ENCODE data around the gene ACTN4. TPM values are rescaled to one million over a fixed set of nuclear protein-coding genes. Genes with fewer than 3 reads are reported as not detected.
"Not testable (repeated sequence)": the region's sequence is repeated elsewhere in the genome, so short reads cannot be mapped to it uniquely, and the experiment has no call there.

Gene ACTN4
- total RNA-seq, 1 donor = 280 TPM

- no peak for TF ChIP-seq CTCF (IDR thresholded peaks at IDR 0.05; ENCODE audit: insufficient read depth, low read length)
- DNase-seq (ENCODE audit: low read depth) = no peak
These were observed 119.0 kb downstream of the ACTN4 start for GRCh38 chr19:38766276-38767047.

GRCh38 chr19:38769635-38770211 lies 122.3 kb downstream of the ACTN4 start:
- DNase-seq (ENCODE audit: low read depth) = peak; percentile 64
- H3K4me3 ChIP-seq (ENCODE audit: low read depth, low read length) = no peak overlapping the region
- peak; percentile 78 for TF ChIP-seq CTCF (IDR thresholded peaks at IDR 0.05; ENCODE audit: insufficient read depth, low read length)

More at GRCh38 chr19:38766276-38767047, 119.0 kb downstream of the ACTN4 start:
- no peak overlapping the region for H3K4me3 ChIP-seq (ENCODE audit: low read depth, low read length)

DNA sequence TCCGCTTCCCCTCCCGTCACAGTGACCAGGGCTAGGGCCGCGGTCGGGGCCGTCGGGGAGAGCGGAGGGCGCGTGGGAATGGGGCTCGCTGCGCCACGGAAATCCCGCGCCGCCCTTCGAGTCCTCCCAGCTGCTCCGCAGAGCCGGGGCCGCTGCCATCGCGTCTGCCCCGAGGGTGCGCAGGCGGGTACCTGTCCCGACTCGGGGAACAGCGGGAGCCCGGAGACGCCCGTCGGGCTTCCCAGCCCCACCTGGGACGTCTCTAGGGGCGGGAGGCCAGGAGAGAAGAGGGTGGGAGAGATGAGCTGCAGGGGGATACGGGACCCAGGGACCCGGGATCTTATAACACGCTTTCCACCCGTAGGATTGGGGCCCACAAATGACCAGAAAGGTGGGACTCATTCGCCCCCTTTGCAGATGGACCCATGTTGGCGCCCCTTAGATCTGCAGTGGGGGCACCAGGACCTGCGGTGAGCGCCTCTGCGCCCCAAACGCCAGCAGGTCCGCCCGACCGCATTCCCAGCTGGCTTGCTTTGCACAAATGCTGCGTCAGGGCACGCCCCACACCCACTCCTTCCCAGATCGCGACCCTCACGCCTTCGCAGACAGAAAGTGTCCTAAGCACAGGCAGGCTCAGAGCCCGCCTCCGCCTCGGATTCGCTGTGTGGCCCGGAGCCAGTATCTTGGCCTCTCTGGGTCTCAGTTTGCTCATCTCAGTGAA lies 122.9 kb downstream of the ACTN4 start:
- not testable (repeated sequence) for H3K4me3 ChIP-seq (ENCODE audit: low read depth, low read length); DNase-seq (ENCODE audit: low read depth)

DNA sequence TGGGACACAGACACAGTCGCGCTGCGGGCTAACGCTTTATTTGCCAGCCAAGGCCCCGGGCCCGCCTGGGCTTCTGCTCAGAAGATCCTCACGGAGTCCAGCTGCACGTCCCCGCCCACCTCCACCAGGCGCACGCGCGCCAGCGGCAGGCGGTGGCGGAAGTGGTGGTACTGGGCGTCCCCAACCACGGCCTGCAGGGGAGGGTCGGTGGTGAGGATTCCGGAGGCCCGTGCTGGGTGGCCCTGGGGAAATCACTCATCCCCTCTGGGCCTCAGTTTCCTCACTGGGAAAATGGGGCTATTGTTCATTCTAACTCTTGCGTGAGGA lies 123.5 kb downstream of the ACTN4 start:
- not testable (repeated sequence) for H3K4me3 ChIP-seq (ENCODE audit: low read depth, low read length); DNase-seq (ENCODE audit: low read depth)

- not testable (repeated sequence) for H3K4me3 ChIP-seq (ENCODE audit: low read depth, low read length); DNase-seq (ENCODE audit: low read depth)
These were observed 124.1 kb downstream of the ACTN4 start for GRCh38 chr19:38771569-38771968.

DNA sequence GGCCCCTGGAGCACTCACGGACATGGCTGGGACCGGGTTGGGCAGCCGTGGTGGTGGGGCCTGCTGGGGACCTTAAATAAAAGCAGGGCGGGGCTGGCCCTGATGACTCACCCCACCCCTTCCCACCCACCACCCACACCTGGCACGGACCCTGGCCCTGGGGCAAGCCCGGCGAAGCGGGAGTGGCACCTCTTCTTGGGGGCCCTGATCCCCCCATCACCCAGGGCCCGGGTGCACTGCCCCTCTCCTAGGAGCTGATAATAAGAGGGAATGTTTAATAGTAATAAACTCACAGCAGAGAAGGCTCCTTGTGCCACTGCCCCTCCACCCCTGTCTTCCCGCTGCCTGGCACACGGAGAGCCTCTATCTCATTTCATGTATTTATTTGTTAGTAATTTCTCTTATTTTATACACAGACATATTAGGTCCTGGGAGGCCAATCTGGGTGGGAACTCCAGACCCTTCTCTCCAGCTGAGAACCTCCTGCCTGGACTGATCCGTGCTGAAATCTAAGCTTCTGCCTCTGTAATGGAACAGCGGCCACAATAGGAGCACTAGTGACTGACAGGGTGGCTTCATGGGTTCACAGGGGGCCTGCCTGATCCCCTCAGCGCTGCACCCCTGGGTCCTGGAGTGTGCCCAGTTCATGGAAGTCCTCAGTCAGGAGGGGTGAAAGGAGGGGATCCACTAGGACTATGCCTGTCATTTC lies 126.2 kb downstream of the ACTN4 start, which contains the start of gene LGALS7:
LGALS7 (minus strand) TSS at position 49 of the 709 bp plus-strand sequence; CDS start at position 24, 25 bp downstream.
- TF ChIP-seq CTCF (IDR thresholded peaks at IDR 0.05; ENCODE audit: insufficient read depth, low read length) = no peak
- H3K4me3 ChIP-seq (ENCODE audit: low read depth, low read length) = no peak within 1 kb of the TSS
- DNase-seq (ENCODE audit: low read depth) = no peak

DNA sequence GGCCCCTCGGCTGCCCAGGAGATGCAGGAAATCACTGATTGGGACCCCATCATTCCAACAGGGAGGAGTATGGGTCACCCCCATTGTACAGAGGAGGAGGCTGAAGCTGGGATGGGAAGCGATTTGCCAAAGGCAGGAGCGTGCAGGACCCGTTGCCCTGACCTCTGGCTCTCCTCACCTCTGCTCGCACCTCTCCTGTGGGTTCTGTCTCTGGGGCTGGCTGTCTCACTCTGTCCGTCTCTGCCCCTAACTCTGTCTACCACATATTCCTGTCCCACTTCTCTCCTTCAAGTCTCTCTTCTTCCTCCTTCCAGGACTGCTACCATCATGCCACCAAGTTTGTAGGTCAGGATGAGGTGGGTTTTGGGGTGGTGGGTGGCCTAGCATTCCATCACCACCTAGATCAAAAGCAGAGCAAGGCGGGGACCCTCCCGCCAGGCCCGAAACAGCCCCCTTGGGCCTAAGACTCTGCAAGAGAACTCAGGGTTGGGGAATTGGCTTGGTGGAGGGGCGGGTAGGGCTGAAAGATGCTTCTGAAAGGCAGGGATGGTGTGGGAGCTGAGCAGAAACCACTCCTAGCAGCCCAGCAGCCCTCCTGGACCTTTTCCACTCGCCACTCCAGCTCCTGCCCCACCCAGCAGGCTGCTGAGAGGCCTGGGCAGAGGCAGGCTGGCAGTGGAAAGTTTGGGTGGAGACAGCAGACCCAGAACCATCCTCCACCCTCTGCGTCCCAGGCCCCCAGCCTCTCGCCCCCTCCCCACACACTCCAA lies 126.9 kb downstream of the ACTN4 start:
- H3K4me3 ChIP-seq (ENCODE audit: low read depth, low read length) = no peak overlapping the region
- TF ChIP-seq CTCF (IDR thresholded peaks at IDR 0.05; ENCODE audit: insufficient read depth, low read length) = no peak
- no peak for DNase-seq (ENCODE audit: low read depth)

Measured in fibroblast of the aortic adventitia (primary cell).